AG09309 (cell line): ENCODE results near the gene ABHD16B.

Experiments used
- DNase-seq: peaks from one replicate; pipeline ENCODE4 v3.0.0-alpha.2; 2010; ENCODE audit warnings: low read depth
- H3K4me3 ChIP-seq: 2 replicates; pipeline ENCODE4 v1.5.1; 2011; ENCODE audit warnings: mild to moderate bottlenecking, low read depth, low read length, moderate library complexity; ENCODE audit not compliant: control insufficient read depth
- CTCF ChIP-seq: IDR thresholded peaks from 2 replicates; pipeline ENCODE4 v1.5.1; 2011; ENCODE audit warnings: mild to moderate bottlenecking, low read depth, low read length, inconsistent platforms; ENCODE audit not compliant: insufficient read depth, control insufficient read depth; ENCODE audit errors: missing control alignments

ABHD16B gene

GRCh38 chr20:63861365-63861934 is at the start of gene ABHD16B:
Gene ABHD16B, plus strand, starts transcription at chr20:63861498. Its CDS starts 43 bp downstream, at chr20:63861541.
- no peak within 1 kb of the TSS for H3K4me3 ChIP-seq
- no peak for DNase-seq
- TF ChIP-seq CTCF = no peak

- DNase-seq = no peak
- TF ChIP-seq CTCF = no peak
- H3K4me3 ChIP-seq = no peak overlapping the region
These were observed 46.2 kb upstream of the ABHD16B start for GRCh38 chr20:63814891-63815614.

GRCh38 chr20:63815615-63816253 is 45.6 kb upstream of the ABHD16B start:
- no peak overlapping the region for H3K4me3 ChIP-seq
- TF ChIP-seq CTCF = no peak
- no peak for DNase-seq

- no peak overlapping the region for H3K4me3 ChIP-seq
- DNase-seq = no peak
- TF ChIP-seq CTCF = peak; percentile 38
These were observed 41.9 kb upstream of the ABHD16B start for GRCh38 chr20:63819224-63819921.

- TF ChIP-seq CTCF = no peak
- no peak for DNase-seq
These were observed 39.5 kb upstream of the ABHD16B start for GRCh38 chr20:63821811-63822210.

GRCh38 chr20:63822276-63822696 is 39.0 kb upstream of the ABHD16B start:
- no peak for DNase-seq
- no peak for TF ChIP-seq CTCF
- no peak overlapping the region for H3K4me3 ChIP-seq

More at GRCh38 chr20:63821811-63822210, 39.5 kb upstream of the ABHD16B start:
- no peak overlapping the region for H3K4me3 ChIP-seq
